ENCODE data around the gene KATNAL2.

The KATNAL2 gene

GRCh38 chr18:46917108-46917802, at the start of gene KATNAL2, which contains the start of gene PIAS2:
Gene KATNAL2 (plus strand): TSS chr18:46917602. CDS start chr18:46946873, 29,271 bp downstream.
Gene PIAS2 (minus strand): TSS chr18:46917507. CDS start chr18:46917345, 162 bp downstream.
- Histone ChIP-seq H3K36me3 (ENCODE audit: control insufficient read depth, insufficient read depth, low read length) (no peaks in the 10 kb centered on the region), H3K27ac (peak within 1 kb of the TSS; percentile 96), H3K4me2 (ENCODE audit: low read length) (peak within 1 kb of the TSS; percentile 89), H3K9me3 (ENCODE audit: control insufficient read depth, low read length) (no peaks in the 10 kb centered on the region), H3K4me3 (ENCODE audit: low read depth, low read length) (peak within 1 kb of the TSS; percentile 83), H3K9ac (peak within 1 kb of the TSS; percentile 71), H3K79me2 (peaks cover 27% of the 10 kb centered on the region), H2AFZ (peak within 1 kb of the TSS; percentile 94), H3K27me3 (ENCODE audit: control insufficient read depth, insufficient read depth, low read length) (no peaks in the 10 kb centered on the region), H3K4me1 (peaks cover 2% of the 10 kb centered on the region)
- TF ChIP-seq CTCF (IDR thresholded peaks at IDR 0.05), result peak; percentile 11

- Histone ChIP-seq H3K27ac (no peak overlapping the region), H3K27me3 (ENCODE audit: control insufficient read depth, insufficient read depth, low read length) (no peaks in the 10 kb centered on the region), H3K4me1 (peaks cover 4% of the 10 kb centered on the region), H3K9me3 (ENCODE audit: control insufficient read depth, low read length) (no peaks in the 10 kb centered on the region), H3K4me3 (ENCODE audit: low read depth, low read length) (no peak overlapping the region), H3K4me2 (ENCODE audit: low read length) (no peak overlapping the region), H3K9ac (no peak overlapping the region), H3K79me2 (peaks cover 4% of the 10 kb centered on the region), H3K36me3 (ENCODE audit: control insufficient read depth, insufficient read depth, low read length) (no peaks in the 10 kb centered on the region), H2AFZ (no peak overlapping the region)
- TF ChIP-seq CTCF (IDR thresholded peaks at IDR 0.05), result no peak
Measured at GRCh38 chr18:46868169-46868921, 49.1 kb upstream of the KATNAL2 start.

- no peak for TF ChIP-seq CTCF (IDR thresholded peaks at IDR 0.05)
Measured at GRCh38 chr18:46877329-46877987, 39.9 kb upstream of the KATNAL2 start.

GRCh38 chr18:46883180-46883579, 34.2 kb upstream of the KATNAL2 start:
- H3K9ac ChIP-seq, result no peak overlapping the region
- no peaks in the 10 kb centered on the region for H3K9me3 ChIP-seq (ENCODE audit: control insufficient read depth, low read length)
- H3K27me3 ChIP-seq (ENCODE audit: control insufficient read depth, insufficient read depth, low read length), result no peaks in the 10 kb centered on the region
- no peaks in the 10 kb centered on the region for H3K36me3 ChIP-seq (ENCODE audit: control insufficient read depth, insufficient read depth, low read length)
- no peak for TF ChIP-seq CTCF (IDR thresholded peaks at IDR 0.05)
- H3K4me1 ChIP-seq, result no peaks in the 10 kb centered on the region
- no peak overlapping the region for H2AFZ ChIP-seq
- H3K27ac ChIP-seq, result no peak overlapping the region
- H3K4me3 ChIP-seq (ENCODE audit: low read depth, low read length), result no peak overlapping the region
- peaks cover 33% of the 10 kb centered on the region for H3K79me2 ChIP-seq
- H3K4me2 ChIP-seq (ENCODE audit: low read length), result no peak overlapping the region

More at GRCh38 chr18:46877329-46877987, 39.9 kb upstream of the KATNAL2 start:
- no peak overlapping the region for H3K9ac ChIP-seq
- H2AFZ ChIP-seq, result no peak overlapping the region
- no peaks in the 10 kb centered on the region for H3K36me3 ChIP-seq (ENCODE audit: control insufficient read depth, insufficient read depth, low read length)
- peaks cover 47% of the 10 kb centered on the region for H3K79me2 ChIP-seq
- H3K4me3 ChIP-seq (ENCODE audit: low read depth, low read length), result no peak overlapping the region
- H3K4me2 ChIP-seq (ENCODE audit: low read length), result no peak overlapping the region
- H3K27me3 ChIP-seq (ENCODE audit: control insufficient read depth, insufficient read depth, low read length), result no peaks in the 10 kb centered on the region
- no peaks in the 10 kb centered on the region for H3K9me3 ChIP-seq (ENCODE audit: control insufficient read depth, low read length)
- H3K27ac ChIP-seq, result no peak overlapping the region
- no peaks in the 10 kb centered on the region for H3K4me1 ChIP-seq

All from parathyroid adenoma (tissue), 2 donors.